Trophoblast cell (in vitro differentiated cells and primary cell): Measurements from ENCODE around the gene ITGB7. TPM values are rescaled to one million over a fixed set of nuclear protein-coding genes. Genes with fewer than 3 reads are reported as not detected.
A peak's percentile ranks its signal among the peaks of the same experiment; 100 is the strongest.

ENCODE experiments used
- DNase-seq, 2 donors: peaks; one replicate each; pipeline ENCODE4 v3.0.0-alpha.2; 2016
- H2AFZ ChIP-seq: 2 replicates; pipeline ENCODE4 v1.6.1; 2013; ENCODE audit warnings: low read length, moderate library complexity, mild to moderate bottlenecking; ENCODE audit not compliant: insufficient read depth, poor library complexity
- H2AK5ac ChIP-seq: 2 replicates; pipeline ENCODE4 v1.6.1; 2013; ENCODE audit warnings: mild to moderate bottlenecking, low read length
- H2BK120ac ChIP-seq: 2 replicates; pipeline ENCODE4 v1.6.1; 2013; ENCODE audit warnings: low read length, mild to moderate bottlenecking, moderate library complexity; ENCODE audit not compliant: insufficient read depth, poor library complexity
- H2BK12ac ChIP-seq: 2 replicates; pipeline ENCODE4 v1.6.1; 2013; ENCODE audit warnings: mild to moderate bottlenecking, low read length, moderate library complexity
- H2BK5ac ChIP-seq: 2 replicates; pipeline ENCODE4 v1.6.1; 2013; ENCODE audit warnings: low read length, low read depth, moderate library complexity, mild to moderate bottlenecking; ENCODE audit not compliant: poor library complexity
- H3K14ac ChIP-seq: 2 replicates; pipeline ENCODE4 v1.6.1; 2013; ENCODE audit warnings: mild to moderate bottlenecking, low read length
- H3K18ac ChIP-seq: 2 replicates; pipeline ENCODE4 v1.6.1; 2013; ENCODE audit warnings: mild to moderate bottlenecking, low read length
- H3K23ac ChIP-seq: 2 replicates; pipeline ENCODE4 v1.6.1; 2013; ENCODE audit warnings: low read length
- H3K27ac ChIP-seq: 2 replicates; pipeline ENCODE4 v1.5.1; 2013; ENCODE audit warnings: low read depth, mild to moderate bottlenecking, inconsistent platforms, low read length, moderate library complexity
- H3K27me3 ChIP-seq: 2 replicates; pipeline ENCODE4 v1.6.1; 2013; ENCODE audit warnings: inconsistent platforms, mild to moderate bottlenecking, low read length, moderate library complexity; ENCODE audit not compliant: insufficient read depth
- H3K36me3 ChIP-seq, 2 experiments: 1 replicate in 1 of 2; 2 replicates in 1 of 2; pipeline ENCODE4 v1.6.1; 2013; ENCODE audit warnings: low read length in 2 of 2, mild to moderate bottlenecking in 2 of 2, moderate library complexity in 1 of 2; ENCODE audit not compliant: insufficient read depth in 2 of 2, control insufficient read depth in 1 of 2
- H3K4ac ChIP-seq: 2 replicates; pipeline ENCODE4 v1.6.1; 2013; ENCODE audit warnings: low read depth, mild to moderate bottlenecking, low read length, moderate library complexity
- H3K4me1 ChIP-seq, 2 experiments: 1 replicate in 1 of 2; 2 replicates in 1 of 2; pipeline ENCODE4 v1.6.1; 2013; ENCODE audit warnings: low read length in 2 of 2, mild to moderate bottlenecking in 2 of 2, moderate library complexity in 1 of 2; ENCODE audit not compliant: insufficient read depth in 2 of 2, control insufficient read depth in 1 of 2
- H3K4me2 ChIP-seq: 2 replicates; pipeline ENCODE4 v1.6.1; 2013; ENCODE audit warnings: inconsistent platforms, mild to moderate bottlenecking, low read length, moderate library complexity
- H3K4me3 ChIP-seq: 2 replicates; pipeline ENCODE4 v1.5.1; 2013; ENCODE audit warnings: mild to moderate bottlenecking, low read depth, low read length, inconsistent platforms
- H3K79me1 ChIP-seq: one replicate; pipeline ENCODE4 v1.6.1; 2013; ENCODE audit warnings: low read length
- H3K79me2 ChIP-seq: 2 replicates; pipeline ENCODE4 v1.6.1; 2013; ENCODE audit warnings: low read length, mild to moderate bottlenecking; ENCODE audit not compliant: control insufficient read depth, insufficient read depth, poor library complexity
- H3K9ac ChIP-seq: 2 replicates; pipeline ENCODE4 v1.6.1; 2013; ENCODE audit warnings: mild to moderate bottlenecking, low read length
- H3K9me3 ChIP-seq: 2 replicates; pipeline ENCODE4 v1.6.1; 2013; ENCODE audit warnings: low read depth, mild to moderate bottlenecking, control low read depth, inconsistent platforms, low read length; ENCODE audit not compliant: insufficient read depth
- H4K12ac ChIP-seq: 2 replicates; pipeline ENCODE4 v1.6.1; 2013; ENCODE audit warnings: low read depth, mild to moderate bottlenecking, low read length, moderate library complexity
- H4K8ac ChIP-seq: 2 replicates; pipeline ENCODE4 v1.6.1; 2013; ENCODE audit warnings: low read depth, mild to moderate bottlenecking, low read length, moderate library complexity
- H4K91ac ChIP-seq: one replicate; pipeline ENCODE4 v1.6.1; 2013; ENCODE audit warnings: low read depth, mild to moderate bottlenecking, low read length, moderate library complexity
- WGBS: extraction: QIAGEN DNeasy Blood & Tissue Kit; methylation state at CpG from one replicate; pipeline ENCODE4 v1.1.7; 2013; ENCODE audit warnings: missing lambda C conversion rate; ENCODE audit not compliant: insufficient read length, insufficient coverage; ENCODE audit errors: extremely low coverage; 5-methylcytosine and 5-hydroxymethylcytosine counted together
- polyA plus RNA-seq: library from polyadenylated mRNA; stranded (reverse); fragments of 200-250 nt; gene quantifications from 2 replicates; pipeline ENCODE4 v1.2.3, GENCODE V29; 2013

The ITGB7 gene
- 0.11 and 0.12 TPM in 2 replicates for polyA plus RNA-seq

- Histone ChIP-seq H4K12ac (no peak within 1 kb of the TSS), H2BK12ac (no peak within 1 kb of the TSS), H4K91ac (no peak within 1 kb of the TSS), H3K4ac (no peak within 1 kb of the TSS), H3K4me1 (no peaks in the 10 kb centered on the region), H3K23ac (no peak within 1 kb of the TSS), H3K79me1 (no peaks in the 10 kb centered on the region), H3K9ac (no peak within 1 kb of the TSS), H2BK5ac (no peak within 1 kb of the TSS), H3K14ac (no peak within 1 kb of the TSS), H3K4me3 (no peak within 1 kb of the TSS), H3K27me3 (no peaks in the 10 kb centered on the region), H3K27ac (no peak within 1 kb of the TSS), H2BK120ac (no peak within 1 kb of the TSS), H3K18ac (no peak within 1 kb of the TSS), H3K79me2 (no peaks in the 10 kb centered on the region), H4K8ac (no peak within 1 kb of the TSS), H2AFZ (no peak within 1 kb of the TSS), H3K36me3 (peaks cover 11 to 17% of the 10 kb centered on the region in 2 experiments), H2AK5ac (no peak within 1 kb of the TSS), H3K4me2 (no peak within 1 kb of the TSS), H3K9me3 (no peaks in the 10 kb centered on the region)
- no CpG with 5 or more reads among the region's 5 CpGs for WGBS
- no peak for DNase-seq
These were observed at the start of gene ITGB7 for GRCh38 chr12:53207042-53207441. Gene ITGB7 (minus strand): TSS chr12:53207251. CDS start chr12:53200443, 6,808 bp downstream.

- no peak overlapping the region for H3K18ac ChIP-seq
- H4K8ac ChIP-seq: no peak overlapping the region
- H2BK120ac ChIP-seq: no peak overlapping the region
- no CpG with 5 or more reads among the region's 3 CpGs for whole genome bisulfite sequencing
- no peak overlapping the region for H4K91ac ChIP-seq
- H4K12ac ChIP-seq: no peak overlapping the region
- no peak overlapping the region for H2AFZ ChIP-seq
- H3K4me3 ChIP-seq: no peak overlapping the region
- no peak for DNase-seq
- no peak overlapping the region for H3K14ac ChIP-seq
- H3K79me1 ChIP-seq: peaks cover 7% of the 10 kb centered on the region
- peaks cover 12 to 22% of the 10 kb centered on the region in 2 experiments for H3K4me1 ChIP-seq
- H3K27me3 ChIP-seq: no peaks in the 10 kb centered on the region
- H2BK12ac ChIP-seq: no peak overlapping the region
- peaks cover 11 to 13% of the 10 kb centered on the region in 2 experiments for H3K36me3 ChIP-seq
- no peak overlapping the region for H3K4ac ChIP-seq
- H3K9ac ChIP-seq: no peak overlapping the region
- no peak overlapping the region for H3K23ac ChIP-seq
- H3K79me2 ChIP-seq: peaks cover 3% of the 10 kb centered on the region
- no peak overlapping the region for H3K4me2 ChIP-seq
- no peak overlapping the region for H3K27ac ChIP-seq
- H3K9me3 ChIP-seq: no peaks in the 10 kb centered on the region
- no peak overlapping the region for H2AK5ac ChIP-seq
- H2BK5ac ChIP-seq: no peak overlapping the region
These were observed 48.9 kb upstream of the ITGB7 start for GRCh38 chr12:53255996-53256395.

GRCh38 chr12:53254816-53255545, 47.9 kb upstream of the ITGB7 start:
- no peak overlapping the region for H2AK5ac ChIP-seq

GRCh38 chr12:53253298-53253697, 46.2 kb upstream of the ITGB7 start:
- Histone ChIP-seq H4K8ac (peak overlapping the region; percentile 96), H4K12ac (no peak overlapping the region), H2BK5ac (no peak overlapping the region), H3K4me2 (no peak overlapping the region), H3K79me2 (peaks cover 3% of the 10 kb centered on the region), H2AK5ac (no peak overlapping the region), H4K91ac (no peak overlapping the region), H3K9me3 (no peaks in the 10 kb centered on the region), H3K27ac (no peak overlapping the region), H3K4me1 (peaks cover 12 to 22% of the 10 kb centered on the region in 2 experiments), H3K14ac (no peak overlapping the region), H2BK120ac (no peak overlapping the region), H2AFZ (no peak overlapping the region), H3K4ac (no peak overlapping the region), H3K27me3 (no peaks in the 10 kb centered on the region), H3K4me3 (no peak overlapping the region), H3K36me3 (peaks cover 11 to 13% of the 10 kb centered on the region in 2 experiments), H2BK12ac (no peak overlapping the region), H3K23ac (no peak overlapping the region), H3K79me1 (peaks cover 7% of the 10 kb centered on the region), H3K18ac (no peak overlapping the region), H3K9ac (no peak overlapping the region)
- DNase-seq: no peak
- WGBS: no CpG with 5 or more reads among the region's 13 CpGs

More at GRCh38 chr12:53254816-53255545, 47.9 kb upstream of the ITGB7 start:
- Histone ChIP-seq H3K36me3 (peaks cover 11 to 13% of the 10 kb centered on the region in 2 experiments), H4K12ac (no peak overlapping the region), H3K4me3 (no peak overlapping the region), H2BK12ac (no peak overlapping the region), H3K23ac (no peak overlapping the region), H3K9me3 (no peaks in the 10 kb centered on the region), H3K14ac (no peak overlapping the region), H3K79me2 (peaks cover 3% of the 10 kb centered on the region), H3K18ac (no peak overlapping the region), H2BK5ac (no peak overlapping the region), H3K9ac (peak overlapping the region; percentile 37), H2BK120ac (no peak overlapping the region), H3K4ac (no peak overlapping the region), H4K8ac (no peak overlapping the region), H3K27me3 (no peaks in the 10 kb centered on the region), H2AFZ (no peak overlapping the region), H3K4me1 (peaks cover 12 to 22% of the 10 kb centered on the region in 2 experiments), H4K91ac (no peak overlapping the region), H3K79me1 (peaks cover 7% of the 10 kb centered on the region), H3K4me2 (no peak overlapping the region), H3K27ac (no peak overlapping the region)
- no CpG with 5 or more reads among the region's 1 CpG for WGBS
- no peak for DNase-seq
